SH-SY5Y (cell line): Measurements from ENCODE around the gene AP3B1.

Source experiments
- GATA2 ChIP-seq: IDR thresholded peaks from 2 replicates; pipeline ENCODE4 v1.6.1; 2011; ENCODE audit warnings: mild to moderate bottlenecking, low read depth, low read length
- GATA3 ChIP-seq: IDR thresholded peaks from 2 replicates; pipeline ENCODE4 v1.6.1; 2011; ENCODE audit warnings: low read depth, mild to moderate bottlenecking, low read length, moderate library complexity

DNA sequence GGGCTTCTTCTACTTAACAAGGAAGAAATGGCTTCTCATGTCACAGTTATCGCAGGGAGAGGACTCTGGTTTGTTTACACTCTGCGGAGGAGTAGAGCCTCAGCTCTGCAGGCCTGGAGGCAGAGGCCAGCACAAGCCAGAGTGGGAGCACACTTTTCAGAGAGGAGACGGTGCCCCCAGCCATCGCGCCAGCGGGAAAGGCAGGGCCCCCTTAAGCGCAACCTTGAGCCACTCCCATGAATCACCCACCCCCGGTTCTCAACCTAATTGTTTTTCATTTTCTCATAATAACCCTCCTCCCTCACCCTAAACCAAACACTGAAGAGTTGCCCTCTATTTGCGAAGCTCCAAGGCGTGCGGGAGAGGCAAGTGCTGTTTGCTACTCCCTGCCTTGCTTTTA is 309.9 kb downstream of the AP3B1 start:
- no peak for TF ChIP-seq GATA2
- no peak for TF ChIP-seq GATA3
